NCI-H226 (cell line): ENCODE results near the gene CLDN20.
A peak's percentile ranks its signal among the peaks of the same experiment; 100 is the strongest.

Source experiments
- DNase-seq: peaks from one replicate; pipeline ENCODE4 v3.0.0-alpha.2; 2015

The CLDN20 gene

GRCh38 chr6:155246825-155247224, 17.0 kb upstream of the CLDN20 start:
- no peak for DNase-seq

GRCh38 chr6:155247618-155248007, 16.2 kb upstream of the CLDN20 start:
- DNase-seq: no peak

DNA sequence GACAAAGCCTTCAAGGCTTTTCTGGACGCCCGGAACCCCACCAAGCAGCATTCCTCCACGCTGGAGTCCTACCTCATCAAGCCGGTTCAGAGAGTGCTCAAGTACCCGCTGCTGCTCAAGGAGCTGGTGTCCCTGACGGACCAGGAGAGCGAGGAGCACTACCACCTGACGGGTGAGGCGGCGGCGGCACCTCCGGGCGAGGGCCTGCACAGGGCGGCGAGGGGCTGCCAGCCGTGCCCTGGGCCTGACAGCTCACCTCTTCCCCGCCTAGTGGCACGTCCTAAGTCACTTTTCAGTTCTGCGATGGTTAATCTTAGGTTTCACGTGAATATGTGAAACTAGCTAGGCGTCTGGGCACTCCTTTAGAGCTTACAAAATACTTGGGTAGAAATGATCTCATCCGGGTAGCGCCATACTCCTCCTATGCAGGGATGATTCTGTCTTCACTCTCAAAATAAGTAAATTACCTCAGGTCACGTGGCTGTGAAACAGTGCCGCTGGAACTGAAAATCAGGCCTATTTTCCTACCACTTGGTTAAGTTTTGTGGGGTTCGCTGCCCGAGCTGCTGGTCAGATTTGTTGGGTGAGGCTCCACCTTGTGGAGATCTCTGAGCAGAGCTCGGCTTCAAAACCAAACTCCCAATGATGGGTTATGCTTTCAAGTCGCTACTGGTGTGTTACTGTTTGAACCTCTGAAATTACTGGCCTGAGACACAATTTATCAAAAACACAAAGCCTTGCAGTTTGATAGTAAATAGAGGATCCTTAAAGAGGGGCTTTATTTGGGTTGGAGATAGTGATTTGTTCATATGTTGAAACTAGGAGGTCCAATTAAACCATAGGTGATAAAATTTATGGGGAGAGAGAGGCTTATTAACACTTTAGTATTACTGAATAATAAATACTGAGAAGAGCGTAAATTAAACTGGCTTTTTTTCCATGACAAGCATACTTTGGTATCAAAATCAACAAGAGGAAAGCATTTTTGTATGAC, 15.5 kb upstream of the CLDN20 start:
- DNase-seq: no peak

- no peak for DNase-seq
Measured at GRCh38 chr6:155250701-155251381, 13.0 kb upstream of the CLDN20 start.

DNA sequence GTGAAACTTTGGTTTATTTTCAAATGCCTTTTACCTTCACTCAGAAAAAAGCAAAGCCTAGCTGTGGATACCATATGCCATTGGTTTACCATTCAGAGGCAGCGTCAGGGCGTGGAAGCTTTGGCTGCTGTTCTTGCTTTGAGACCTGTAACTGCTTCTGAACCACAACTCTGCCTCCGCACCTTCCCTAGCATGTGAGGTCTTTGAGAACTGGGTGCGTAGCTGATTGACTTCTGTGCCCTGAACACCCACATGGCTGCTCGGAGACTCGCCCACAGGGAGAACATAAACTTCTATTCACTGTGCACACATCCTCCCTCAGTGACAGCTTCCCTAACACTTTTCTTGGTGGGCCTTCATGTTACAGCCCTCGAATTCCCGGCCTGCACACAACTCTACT, 11.2 kb upstream of the CLDN20 start:
- DNase-seq: no peak

DNA sequence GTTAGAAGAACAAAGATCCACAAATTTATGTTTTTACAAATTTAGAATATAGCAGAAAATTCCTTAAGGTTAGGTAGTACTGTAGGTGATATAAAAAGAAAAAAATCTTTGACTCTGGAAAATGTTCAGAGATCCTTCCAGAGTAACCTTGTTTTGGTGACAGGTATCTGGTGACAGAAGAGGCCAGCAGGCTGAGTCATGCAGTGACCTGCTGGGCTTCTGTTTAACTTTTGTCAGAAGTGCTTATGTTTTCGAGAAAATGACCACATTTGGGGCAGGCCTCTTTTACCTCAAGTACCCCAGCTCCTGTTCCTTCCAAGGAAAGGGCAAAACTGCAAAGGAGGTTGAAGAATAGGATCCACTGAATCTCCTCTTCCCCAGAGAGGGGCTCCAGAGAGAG, 10.5 kb upstream of the CLDN20 start:
- no peak for DNase-seq

DNA sequence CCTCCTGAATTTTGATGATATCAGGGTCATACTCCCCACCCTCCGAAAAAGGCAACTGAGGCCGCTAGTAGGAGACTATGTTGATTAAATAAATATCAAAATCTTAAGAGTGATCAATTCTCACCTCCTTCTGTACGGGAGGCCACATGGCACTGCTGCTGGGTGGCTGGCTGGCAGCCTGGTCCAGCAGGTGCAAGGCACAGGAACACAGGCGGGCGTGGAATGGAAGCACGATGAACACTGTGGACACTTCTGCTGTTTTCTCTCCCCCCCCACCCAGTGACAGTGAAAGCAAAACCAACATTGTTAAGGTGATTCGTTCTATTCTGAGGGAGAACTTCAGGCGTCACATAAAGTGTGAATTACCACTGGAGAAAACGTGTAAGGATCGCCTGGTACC, 9.7 kb upstream of the CLDN20 start:
- no peak for DNase-seq

DNA sequence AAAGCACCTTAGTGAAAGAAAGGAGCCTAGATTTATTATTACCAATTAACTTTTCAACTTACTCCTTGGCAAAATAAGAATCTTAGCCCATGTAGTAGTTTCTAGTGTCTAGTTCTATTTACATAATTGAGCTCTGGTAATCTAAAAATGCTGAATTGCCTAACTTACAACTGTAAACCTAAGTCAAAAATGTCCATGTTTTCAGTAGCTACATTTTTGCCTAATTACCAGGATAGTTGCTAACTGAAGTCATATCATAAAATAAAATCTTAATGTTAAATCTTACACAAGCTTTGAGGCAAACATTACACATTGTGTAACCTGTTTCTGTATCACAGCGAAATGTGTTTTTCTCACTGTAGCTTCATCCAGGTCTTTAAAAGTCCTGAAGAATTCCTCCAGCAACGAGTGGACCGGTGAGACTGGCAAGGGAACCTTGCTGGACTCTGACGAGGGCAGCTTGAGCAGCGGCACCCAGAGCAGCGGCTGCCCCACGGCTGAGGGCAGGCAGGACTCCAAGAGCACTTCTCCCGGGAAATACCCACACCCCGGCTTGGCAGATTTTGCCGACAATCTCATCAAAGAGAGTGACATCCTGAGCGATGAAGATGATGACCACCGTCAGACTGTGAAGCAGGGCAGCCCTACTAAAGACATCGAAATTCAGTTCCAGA, 7.6 kb upstream of the CLDN20 start:
- DNase-seq: no peak

DNA sequence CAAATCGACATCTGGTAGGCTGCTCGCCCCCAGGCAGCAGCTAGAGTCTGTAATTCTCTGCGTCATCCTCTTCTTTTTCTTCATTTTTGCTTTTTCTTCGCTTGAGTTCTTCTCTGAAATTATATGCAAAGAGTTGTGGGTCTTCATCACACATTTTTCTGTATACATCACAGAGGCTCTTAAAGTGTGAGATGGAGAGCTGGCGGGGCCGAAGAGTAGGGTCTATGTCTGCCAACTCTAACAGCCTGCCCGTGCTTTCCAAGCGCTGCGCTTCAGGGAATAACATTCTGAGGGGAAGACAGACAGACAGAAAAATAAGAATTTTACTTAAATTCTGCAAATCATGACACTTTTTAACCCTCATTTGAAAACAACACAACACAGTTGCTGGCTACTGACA, 6.0 kb upstream of the CLDN20 start:
- no peak for DNase-seq

DNA sequence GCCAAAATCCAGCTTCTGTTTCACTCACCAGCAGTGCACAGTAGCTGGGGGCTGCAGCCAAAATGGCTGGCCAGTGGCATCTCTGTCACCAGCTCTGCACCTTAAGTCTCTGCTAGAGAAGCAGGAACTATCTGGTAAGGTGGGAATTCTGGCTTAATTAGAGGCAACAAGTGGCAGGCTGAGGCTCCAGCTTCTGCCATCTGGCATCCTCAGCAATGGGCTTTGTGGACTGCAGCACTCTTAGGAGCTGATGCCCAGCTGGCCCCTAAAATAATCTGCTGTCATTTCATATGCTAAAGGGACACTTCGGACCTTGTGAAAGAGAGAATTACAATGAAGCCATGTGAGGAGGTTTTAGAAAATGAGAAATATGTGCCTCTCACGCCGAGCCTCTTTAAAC, 4.6 kb upstream of the CLDN20 start:
- no peak for DNase-seq

DNA sequence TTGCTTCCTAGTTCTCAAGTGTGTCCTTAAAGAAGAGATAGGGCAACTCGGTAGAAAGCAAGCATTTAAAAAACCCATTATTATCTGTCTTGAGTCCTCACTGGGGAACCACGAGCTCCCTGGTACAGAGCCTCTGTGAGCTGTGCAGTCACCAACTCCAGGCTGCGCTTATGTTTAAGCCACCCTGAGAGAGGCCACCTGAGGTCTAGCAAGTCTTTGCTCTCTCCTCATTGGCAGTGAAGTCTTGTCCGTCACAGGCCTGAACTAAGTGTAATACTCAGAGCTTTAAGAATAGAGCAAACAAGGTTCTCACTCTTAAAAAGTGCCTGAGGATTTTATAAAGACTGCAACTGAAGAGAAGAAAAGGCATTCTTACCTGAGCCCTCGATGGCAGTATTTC, 3.9 kb upstream of the CLDN20 start:
- DNase-seq: no peak

DNA sequence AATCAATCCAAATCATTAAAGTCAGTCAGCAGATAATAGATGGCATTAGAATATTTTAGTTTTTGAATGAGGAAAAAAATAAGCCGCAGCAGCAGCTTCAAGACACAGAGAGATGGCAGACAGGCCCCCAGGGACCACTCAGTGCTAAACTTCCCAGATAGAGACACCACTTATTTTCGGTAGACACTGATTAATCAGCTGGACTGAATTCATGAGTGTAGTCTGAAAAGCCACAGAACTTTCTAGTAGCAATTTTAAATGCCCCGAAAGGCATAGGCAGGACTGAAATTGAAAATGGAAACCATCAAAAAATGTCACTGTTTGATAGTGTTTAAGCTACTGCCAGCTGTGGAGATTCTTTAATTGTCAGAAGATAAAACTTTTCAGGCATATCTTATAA, 3.1 kb upstream of the CLDN20 start:
- DNase-seq: no peak

GRCh38 chr6:155261111-155261900, 2.5 kb upstream of the CLDN20 start:
- no peak for DNase-seq

- no peak for DNase-seq
Measured at GRCh38 chr6:155262655-155263054, 1.2 kb upstream of the CLDN20 start.

DNA sequence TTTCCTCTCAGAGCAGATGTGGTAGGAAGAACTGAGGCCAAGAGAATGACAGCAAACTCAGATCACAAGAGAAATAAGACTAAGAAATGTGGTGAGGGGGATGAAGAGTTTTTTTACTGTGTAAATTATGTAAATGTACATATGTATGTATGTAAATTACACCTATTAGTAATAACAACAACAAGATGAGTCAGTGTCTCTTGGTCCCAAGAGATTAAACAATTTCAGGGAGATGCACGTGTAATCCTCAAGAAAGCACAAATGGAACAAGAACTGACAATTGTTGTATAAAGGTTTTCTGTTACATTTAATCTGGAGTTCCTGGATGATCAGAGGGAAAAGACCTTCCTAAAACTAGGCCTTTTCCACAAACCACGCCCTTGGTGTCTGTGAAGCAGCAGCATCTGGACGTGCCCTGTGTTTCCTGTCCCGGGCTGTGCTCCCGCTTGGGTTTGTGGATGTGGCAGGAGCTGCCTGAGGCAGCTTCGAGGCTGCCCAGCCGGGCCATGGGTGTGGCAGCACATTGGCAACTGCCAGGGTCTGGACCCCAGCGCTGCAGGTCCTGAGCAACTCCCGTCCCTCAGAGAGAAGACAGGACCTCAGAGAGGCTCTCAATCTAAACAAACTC, 994 bp downstream of the CLDN20 start:
- DNase-seq: no peak

GRCh38 chr6:155265843-155266535, 2.2 kb downstream of the CLDN20 start:
- no peak for DNase-seq

DNA sequence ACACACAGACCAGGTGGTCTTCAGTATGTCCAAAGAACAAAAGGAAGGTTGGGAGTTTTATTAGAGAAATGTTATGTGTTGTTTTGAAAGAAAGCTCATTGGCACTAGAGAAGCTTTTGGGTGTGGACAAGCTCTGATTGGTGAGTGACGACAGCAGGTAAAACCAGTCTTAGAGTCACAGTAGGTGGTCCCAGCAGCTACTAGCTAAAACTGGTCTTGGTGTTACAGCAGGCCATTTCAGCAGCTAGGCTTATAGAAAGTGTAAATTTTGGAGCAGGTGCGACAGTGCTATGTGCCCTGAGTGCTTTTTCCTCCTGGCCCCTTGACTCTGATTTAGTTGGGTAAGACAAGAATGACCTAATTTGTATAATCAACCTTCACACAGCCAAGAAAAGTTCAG, 3.6 kb downstream of the CLDN20 start:
- DNase-seq: no peak

DNA sequence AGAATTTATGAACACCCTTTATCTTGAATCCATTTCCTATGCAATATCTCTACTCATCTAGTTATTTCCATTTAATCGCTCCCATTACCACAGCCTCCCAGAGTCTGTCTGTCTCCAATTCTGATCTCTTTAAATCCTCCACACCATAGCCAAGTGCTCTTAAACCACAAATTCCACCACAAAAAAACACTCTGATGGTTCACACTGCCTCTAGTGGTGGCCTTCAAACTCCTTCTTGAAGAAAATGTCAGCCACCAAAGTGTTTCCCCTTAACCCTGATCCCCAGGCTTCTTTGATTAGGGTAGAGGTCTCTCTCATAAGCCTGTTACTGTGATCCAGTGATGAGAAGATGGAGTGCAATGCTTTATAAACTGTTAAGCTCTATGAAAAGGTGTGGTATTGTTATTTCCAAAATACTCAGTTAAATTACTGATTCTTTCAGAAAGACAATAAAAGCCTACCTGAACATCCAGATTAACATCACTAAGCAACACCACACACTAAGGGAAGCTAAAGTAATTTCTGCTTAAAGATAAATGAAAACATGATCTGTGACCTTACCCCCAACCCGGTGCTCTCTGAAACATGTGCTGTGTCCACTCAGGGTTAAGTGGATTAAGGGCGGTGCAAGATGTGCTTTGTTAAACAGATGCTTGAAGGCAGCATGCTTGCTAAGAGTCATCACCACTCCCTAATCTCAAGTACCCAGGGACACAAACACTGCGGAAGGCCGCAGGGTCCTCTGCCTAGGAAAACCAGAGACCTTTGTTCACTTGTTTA, 4.5 kb downstream of the CLDN20 start:
- peak; percentile 5 for DNase-seq

- no peak for DNase-seq
Measured at GRCh38 chr6:155269765-155270164, 6.0 kb downstream of the CLDN20 start.

DNA sequence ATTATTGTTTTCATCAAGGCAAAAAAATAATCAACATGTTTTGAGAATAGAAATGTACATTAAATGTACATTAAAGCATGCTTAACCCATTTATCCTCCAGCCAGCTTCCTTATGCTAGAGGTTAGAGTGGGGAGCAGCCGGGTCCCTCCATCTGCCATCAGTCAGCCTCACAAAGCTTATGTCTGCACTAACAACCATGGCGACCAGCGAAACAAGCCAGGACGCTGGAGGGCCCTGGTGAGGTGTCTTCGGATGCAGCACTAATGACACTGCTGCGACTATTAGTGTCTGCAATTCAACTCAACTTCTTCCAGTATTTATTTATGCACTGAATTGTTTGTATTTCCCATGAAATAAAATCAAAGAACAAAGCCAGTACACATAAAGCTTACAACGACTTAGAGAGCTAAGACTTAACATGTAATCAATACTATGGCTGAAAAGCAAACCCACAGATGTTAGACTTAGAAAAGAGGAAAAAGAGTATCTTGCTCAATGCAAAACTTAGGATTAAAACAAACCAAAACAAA, 6.8 kb downstream of the CLDN20 start:
- DNase-seq: no peak

- DNase-seq: no peak
Measured at GRCh38 chr6:155271145-155271544, 7.3 kb downstream of the CLDN20 start.
